SIG-M5 treated with dmso at 0.1 percent for 504 hours (cell line): Measurements from ENCODE around the gene PSMD5.

Experiments
- DNase-seq: peaks from one replicate; lab custom pipeline; 2025; ENCODE audit not compliant: unreplicated experiment; lab: John Stamatoyannopoulos, UW

PSMD5 gene

GRCh38 chr9:120855827-120856670 lies 13.3 kb upstream of the PSMD5 start:
- no peak for DNase-seq

GRCh38 chr9:120854596-120855327 lies 12.0 kb upstream of the PSMD5 start:
- DNase-seq, result no peak

- no peak for DNase-seq
These were observed 10.5 kb upstream of the PSMD5 start for GRCh38 chr9:120853198-120853597.

GRCh38 chr9:120852240-120853010 lies 9.7 kb upstream of the PSMD5 start:
- no peak for DNase-seq

- DNase-seq, result no peak
These were observed 8.7 kb upstream of the PSMD5 start for GRCh38 chr9:120851449-120851848.

GRCh38 chr9:120850315-120850714 lies 7.6 kb upstream of the PSMD5 start:
- DNase-seq, result no peak

GRCh38 chr9:120846906-120847305 lies 4.2 kb upstream of the PSMD5 start:
- no peak for DNase-seq

GRCh38 chr9:120846251-120846889 lies 3.6 kb upstream of the PSMD5 start:
- DNase-seq, result no peak

- DNase-seq, result no peak
These were observed 2.5 kb upstream of the PSMD5 start for GRCh38 chr9:120845255-120845654.

GRCh38 chr9:120841930-120842684 lies 615 bp downstream of the PSMD5 start:
- no peak for DNase-seq

- no peak for DNase-seq
These were observed 3.6 kb downstream of the PSMD5 start for GRCh38 chr9:120839146-120839545.

- no peak for DNase-seq
These were observed 4.8 kb downstream of the PSMD5 start for GRCh38 chr9:120837921-120838320.

GRCh38 chr9:120833325-120833724 lies 9.4 kb downstream of the PSMD5 start:
- DNase-seq, result no peak

GRCh38 chr9:120832807-120833206 lies 9.9 kb downstream of the PSMD5 start:
- DNase-seq, result no peak

- no peak for DNase-seq
These were observed 11.9 kb downstream of the PSMD5 start for GRCh38 chr9:120830865-120831264.

GRCh38 chr9:120830151-120830550 lies 12.6 kb downstream of the PSMD5 start:
- no peak for DNase-seq

- DNase-seq, result no peak
These were observed 13.1 kb downstream of the PSMD5 start for GRCh38 chr9:120829650-120830049.

GRCh38 chr9:120820095-120820494 lies 22.6 kb downstream of the PSMD5 start:
- no peak for DNase-seq

- DNase-seq, result no peak
These were observed 24.1 kb downstream of the PSMD5 start for GRCh38 chr9:120818595-120818994.

- no peak for DNase-seq
These were observed 27.6 kb downstream of the PSMD5 start for GRCh38 chr9:120815075-120815474.
